ENCODE data around the gene CAPNS1.
A peak's percentile ranks its signal among the peaks of the same experiment; 100 is the strongest.

DNA sequence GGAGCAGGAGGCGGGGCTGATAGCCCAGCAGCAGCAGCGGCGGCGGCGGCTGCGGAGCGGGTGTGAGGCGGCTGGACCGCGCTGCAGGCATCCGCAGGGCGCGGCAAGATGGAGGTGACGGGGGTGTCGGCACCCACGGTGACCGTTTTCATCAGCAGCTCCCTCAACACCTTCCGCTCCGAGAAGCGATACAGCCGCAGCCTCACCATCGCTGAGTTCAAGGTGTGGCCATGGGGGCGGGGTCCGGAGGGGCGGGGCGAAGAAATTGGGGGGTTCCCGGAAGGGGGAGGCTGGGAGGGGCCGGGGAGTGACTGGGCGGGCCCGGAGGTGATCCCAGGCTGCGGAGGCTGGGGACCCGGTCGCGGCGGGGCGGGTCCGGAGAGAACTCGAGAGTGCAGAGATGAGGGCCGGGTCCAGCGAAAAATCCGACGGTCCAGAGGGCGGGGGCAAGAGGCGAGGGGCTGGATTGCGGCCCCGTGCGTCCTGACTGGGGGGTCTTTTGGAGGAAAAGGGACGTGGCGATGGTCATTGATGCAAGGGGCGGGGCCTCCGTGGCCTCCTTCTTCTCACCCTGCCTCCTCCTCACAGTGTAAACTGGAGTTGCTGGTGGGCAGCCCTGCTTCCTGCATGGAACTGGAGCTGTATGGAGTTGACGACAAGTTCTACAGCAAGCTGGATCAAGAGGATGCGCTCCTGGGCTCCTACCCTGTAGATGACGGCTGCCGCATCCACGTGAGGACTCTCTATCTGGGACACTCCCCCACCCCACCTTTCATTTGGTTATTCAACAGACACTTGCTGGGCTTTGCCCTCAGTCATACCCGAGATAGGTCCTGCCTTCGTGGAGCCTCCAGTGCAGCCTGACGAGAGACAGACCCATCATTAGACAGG lies 24.2 kb upstream of the CAPNS1 start, which contains the start of gene TBCB:
- TF ChIP-seq, protein P1, sequence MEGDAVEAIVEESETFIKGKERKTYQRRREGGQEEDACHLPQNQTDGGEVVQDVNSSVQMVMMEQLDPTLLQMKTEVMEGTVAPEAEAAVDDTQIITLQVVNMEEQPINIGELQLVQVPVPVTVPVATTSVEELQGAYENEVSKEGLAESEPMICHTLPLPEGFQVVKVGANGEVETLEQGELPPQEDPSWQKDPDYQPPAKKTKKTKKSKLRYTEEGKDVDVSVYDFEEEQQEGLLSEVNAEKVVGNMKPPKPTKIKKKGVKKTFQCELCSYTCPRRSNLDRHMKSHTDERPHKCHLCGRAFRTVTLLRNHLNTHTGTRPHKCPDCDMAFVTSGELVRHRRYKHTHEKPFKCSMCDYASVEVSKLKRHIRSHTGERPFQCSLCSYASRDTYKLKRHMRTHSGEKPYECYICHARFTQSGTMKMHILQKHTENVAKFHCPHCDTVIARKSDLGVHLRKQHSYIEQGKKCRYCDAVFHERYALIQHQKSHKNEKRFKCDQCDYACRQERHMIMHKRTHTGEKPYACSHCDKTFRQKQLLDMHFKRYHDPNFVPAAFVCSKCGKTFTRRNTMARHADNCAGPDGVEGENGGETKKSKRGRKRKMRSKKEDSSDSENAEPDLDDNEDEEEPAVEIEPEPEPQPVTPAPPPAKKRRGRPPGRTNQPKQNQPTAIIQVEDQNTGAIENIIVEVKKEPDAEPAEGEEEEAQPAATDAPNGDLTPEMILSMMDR (IDR thresholded peaks at IDR 0.05; ENCODE audit: low read depth, low read length) = no peak
- TF ChIP-seq POLR2A (IDR thresholded peaks at IDR 0.05; ENCODE audit: extremely low read depth, insufficient read length) = peak; percentile 38
- TF ChIP-seq, protein P2, sequence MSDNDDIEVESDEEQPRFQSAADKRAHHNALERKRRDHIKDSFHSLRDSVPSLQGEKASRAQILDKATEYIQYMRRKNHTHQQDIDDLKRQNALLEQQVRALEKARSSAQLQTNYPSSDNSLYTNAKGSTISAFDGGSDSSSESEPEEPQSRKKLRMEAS (IDR thresholded peaks at IDR 0.05; ENCODE audit: low read depth, low read length) = no peak; the same call in 1 of the 2 replicates
